Naive thymus-derived CD8-positive, alpha-beta T cell (primary cell): ENCODE results near the gene P2RX3. TPM values are rescaled to one million over a fixed set of nuclear protein-coding genes. Genes with fewer than 3 reads are reported as not detected.

Experiments used
- ATAC-seq, 2 donors: fragments of 150-1000 bp; cut with Tn5 transposase in 1 of 2; sonication (Bioruptor Pico), chemical (Tn5 transposase) in 1 of 2; 1 replicate in 1 of 2; 2 replicates in 1 of 2; pipeline ENCODE4 v1.10.0; 2021; ENCODE audit warnings: mild to moderate bottlenecking in 2 of 2, moderate library complexity in 2 of 2
- POLR2A ChIA-PET: fragments of 350-600 bp; sonication (Branson Sonifier 250); formaldehyde crosslinking; loops from one replicate; lab custom pipeline; 2021; ENCODE audit warnings: antibody characterized with exemption; lab: Charles Lee
- DNase-seq, 10 donors: peaks; one replicate each; pipeline versions ENCODE4 v3.0.0 to v3.0.0-alpha.2; 2020 to 2022
- H3K27ac Mint-ChIP-seq, 10 donors: one replicate each; pipeline ENCODE4 v1.8.0; 2020 to 2022; ENCODE audit warnings: mild to moderate bottlenecking in 10 of 10, mixed read lengths in 10 of 10, moderate library complexity in 4 of 10, inconsistent platforms in 1 of 10
- H3K27me3 Mint-ChIP-seq, 5 donors: one replicate each; pipeline ENCODE4 v1.8.0; 2021 to 2022; ENCODE audit warnings: mixed read lengths in 5 of 5
- H3K36me3 Mint-ChIP-seq, 3 donors: one replicate each; pipeline ENCODE4 v1.8.0; 2020 to 2022; ENCODE audit warnings: mixed read lengths in 3 of 3, mild to moderate bottlenecking in 2 of 3, inconsistent platforms in 1 of 3
- H3K4me1 Mint-ChIP-seq, 4 donors: one replicate each; pipeline ENCODE4 v1.8.0; 2021 to 2022; ENCODE audit warnings: mixed read lengths in 4 of 4
- H3K4me3 Mint-ChIP-seq, 10 donors: one replicate each; pipeline ENCODE4 v1.8.0; 2020 to 2022; ENCODE audit warnings: mild to moderate bottlenecking in 10 of 10, mixed read lengths in 10 of 10, moderate library complexity in 6 of 10, inconsistent platforms in 1 of 10
- H3K9me3 Mint-ChIP-seq, 9 donors: one replicate each; pipeline ENCODE4 v1.8.0; 2020 to 2022; ENCODE audit warnings: mixed read lengths in 9 of 9, mild to moderate bottlenecking in 3 of 9, inconsistent platforms in 1 of 9, moderate library complexity in 1 of 9
- polyA plus RNA-seq, 3 donors: library from polyadenylated mRNA; unstranded; fragments of 300-500 nt; fragmentation: Illumina TruSeq; gene quantifications; one replicate each; pipeline ENCODE4 v1.2.3, GENCODE V29; 2021
- total RNA-seq, 8 experiments: library from RNA in 2 of 8; stranded (reverse) in 2 of 8; gene quantifications; one replicate each; pipeline ENCODE4 v1.2.3 and lab custom pipeline; 2021 to 2026

The P2RX3 gene
- total and polyA plus RNA-seq, 5 experiments from 2014 or later: not detected

GRCh38 chr11:57416436-57416835 is 78.3 kb downstream of the P2RX3 start:
- Mint-ChIP-seq H3K4me3 (no peak overlapping the region), H3K4me1 (peaks cover 0 to 6% (median 2%) of the 10 kb centered on the region in 4 donors), H3K27ac (no peak overlapping the region), H3K36me3 (peaks cover 8 to 74% (median 38%) of the 10 kb centered on the region in 3 donors), H3K9me3 (no peaks in the 10 kb centered on the region), H3K27me3 (no peaks in the 10 kb centered on the region)
- DNase-seq (no peak), ATAC-seq (no peak)
- POLR2A ChIA-PET: no interaction called here

- ATAC-seq: no peak
- peaks cover 4 to 6% (median 5%) of the 10 kb centered on the region in 4 donors for H3K4me1 Mint-ChIP-seq
- DNase-seq: no peak
- no peaks in the 10 kb centered on the region for H3K9me3 Mint-ChIP-seq
- no peak overlapping the region for H3K27ac Mint-ChIP-seq
- POLR2A ChIA-PET: no interaction called here
- H3K27me3 Mint-ChIP-seq: no peaks in the 10 kb centered on the region
- no peak overlapping the region for H3K4me3 Mint-ChIP-seq
- H3K36me3 Mint-ChIP-seq: peaks cover 8 to 72% (median 42%) of the 10 kb centered on the region in 3 donors
These were observed 78.9 kb downstream of the P2RX3 start for GRCh38 chr11:57417056-57417455.

- H3K36me3 Mint-ChIP-seq: peaks cover 2 to 69% (median 37%) of the 10 kb centered on the region in 3 donors
- POLR2A ChIA-PET: interaction anchor here (0.6 kb wide), 1 partner anchor 14 kb away, joined by 4 read pairs; no protein-coding TSS in a partner anchor
- no peak overlapping the region for H3K4me3 Mint-ChIP-seq
- ATAC-seq: no peak
- no peak for DNase-seq
- no peaks in the 10 kb centered on the region for H3K9me3 Mint-ChIP-seq
- H3K27me3 Mint-ChIP-seq: no peaks in the 10 kb centered on the region
- H3K4me1 Mint-ChIP-seq: peaks cover 6 to 17% (median 13%) of the 10 kb centered on the region in 4 donors
- no peak overlapping the region for H3K27ac Mint-ChIP-seq
These were observed 80.0 kb downstream of the P2RX3 start for GRCh38 chr11:57418131-57418530.

- Mint-ChIP-seq H3K4me3 (no peak overlapping the region), H3K4me1 (peaks cover 5 to 24% (median 21%) of the 10 kb centered on the region in 4 donors), H3K36me3 (peaks cover 0 to 63% (median 27%) of the 10 kb centered on the region in 3 donors), H3K9me3 (no peaks in the 10 kb centered on the region), H3K27ac (no peak overlapping the region), H3K27me3 (no peaks in the 10 kb centered on the region)
- DNase-seq (no peak), ATAC-seq (no peak)
- POLR2A ChIA-PET: no interaction called here
These were observed 81.0 kb downstream of the P2RX3 start for GRCh38 chr11:57419146-57419545.

GRCh38 chr11:57421066-57421465 is 82.9 kb downstream of the P2RX3 start:
- ATAC-seq (no peak), DNase-seq (no peak)
- Mint-ChIP-seq H3K4me3 (no peak overlapping the region), H3K4me1 (peaks cover 10 to 43% (median 38%) of the 10 kb centered on the region in 4 donors), H3K9me3 (no peaks in the 10 kb centered on the region), H3K27me3 (no peaks in the 10 kb centered on the region), H3K27ac (peak overlapping the region in 1 of 10 donors; percentile 63), H3K36me3 (peaks cover 0 to 45% (median 15%) of the 10 kb centered on the region in 3 donors)
- POLR2A ChIA-PET: no interaction called here

- Mint-ChIP-seq H3K4me3 (no peak overlapping the region), H3K9me3 (no peaks in the 10 kb centered on the region), H3K4me1 (peaks cover 14 to 49% (median 44%) of the 10 kb centered on the region in 4 donors), H3K27ac (peak overlapping the region in 2 of 10 donors; percentile 25 to 97), H3K27me3 (no peaks in the 10 kb centered on the region), H3K36me3 (peaks cover 0 to 38% (median 14%) of the 10 kb centered on the region in 3 donors)
- ATAC-seq (no peak), DNase-seq (no peak)
- POLR2A ChIA-PET: no interaction called here
These were observed 83.7 kb downstream of the P2RX3 start for GRCh38 chr11:57421805-57422204.

Other genes starting within 250 kb of the P2RX3 start
- not detected for gene LRRC55, start 156.4 kb upstream of the P2RX3 start, total RNA-seq
- not detected for gene LRRC55, start 156.4 kb upstream of the P2RX3 start, polyA plus RNA-seq
- not detected for gene APLNR, start 101.1 kb upstream of the P2RX3 start, total RNA-seq
- gene APLNR, start 101.1 kb upstream of the P2RX3 start, polyA plus RNA-seq: not detected
- 10 to 100 TPM; 18.8 to 20.9 TPM for gene TNKS1BP1, start 13.4 kb upstream of the P2RX3 start, total RNA-seq
- gene TNKS1BP1, start 13.4 kb upstream of the P2RX3 start, polyA plus RNA-seq: 1 to 10 TPM in 2 of 3 donors, under 1 TPM in 1; 0.97 to 6.7 (median 2.5) TPM
- 10 to 100 TPM; 72.7 to 74.5 TPM for gene SSRP1, start 2.5 kb upstream of the P2RX3 start, total RNA-seq
- 10 to 100 TPM; 35.9 to 41.0 (median 38.0) TPM for gene SSRP1, start 2.5 kb upstream of the P2RX3 start, polyA plus RNA-seq
- not detected for gene PRG3, start 42.8 kb downstream of the P2RX3 start, total RNA-seq
- gene PRG3, start 42.8 kb downstream of the P2RX3 start, polyA plus RNA-seq: not detected
- not detected for gene PRG2, start 52.3 kb downstream of the P2RX3 start, total RNA-seq
- gene PRG2, start 52.3 kb downstream of the P2RX3 start, polyA plus RNA-seq: not detected
- gene SLC43A3, start 88.8 kb downstream of the P2RX3 start, total RNA-seq: 10 to 100 TPM; 14.5 to 17.4 TPM
- 10 to 100 TPM; 11.4 to 13.7 (median 11.5) TPM for gene SLC43A3, start 88.8 kb downstream of the P2RX3 start, polyA plus RNA-seq
- not detected for gene RTN4RL2, start 122.2 kb downstream of the P2RX3 start, total RNA-seq
- gene RTN4RL2, start 122.2 kb downstream of the P2RX3 start, polyA plus RNA-seq: under 1 TPM in 2 of 3 donors, not detected in 1; 0.09 to 0.21 TPM
- gene SLC43A1, start 177.3 kb downstream of the P2RX3 start, total RNA-seq: 10 to 100 TPM; 27.2 to 27.8 TPM
- 10 to 100 TPM; 15.3 to 23.2 (median 21.4) TPM for gene SLC43A1, start 177.3 kb downstream of the P2RX3 start, polyA plus RNA-seq
- gene TIMM10, start 192.4 kb downstream of the P2RX3 start, total RNA-seq: 10 to 100 TPM; 26.6 to 30.2 TPM
- 10 to 100 TPM; 66.1 to 86.5 (median 70.5) TPM for gene TIMM10, start 192.4 kb downstream of the P2RX3 start, polyA plus RNA-seq
- not detected for gene SMTNL1, start 199.2 kb downstream of the P2RX3 start, total RNA-seq
- under 1 TPM in 2 of 3 donors, not detected in 1; 0.12 to 0.37 TPM for gene SMTNL1, start 199.2 kb downstream of the P2RX3 start, polyA plus RNA-seq
- gene UBE2L6, start 229.3 kb downstream of the P2RX3 start, total RNA-seq: 10 to 100 TPM; 61.8 to 66.5 TPM
- 100 to 1,000 TPM; 218 to 246 (median 239) TPM for gene UBE2L6, start 229.3 kb downstream of the P2RX3 start, polyA plus RNA-seq